Activated CD8-positive, alpha-beta memory T cell treated with anti-CD3 and anti-CD28 coated beads for 4 hours (primary cell): ENCODE data around the gene TTC21A.
A peak's percentile ranks its signal among the peaks of the same experiment; 100 is the strongest.

ENCODE experiments used
- DNase-seq, 2 donors: peaks; one replicate each; pipeline ENCODE4 v3.0.0-alpha.2; 2020; ENCODE audit warnings: low read depth in 2 of 2

The TTC21A gene

GRCh38 chr3:39136533-39137434, 29.3 kb downstream of the TTC21A start:
- DNase-seq, result no peak

GRCh38 chr3:39137435-39137936, 30.0 kb downstream of the TTC21A start:
- DNase-seq, result no peak

- no peak for DNase-seq
Observed at GRCh38 chr3:39137991-39138803, 30.7 kb downstream of the TTC21A start.

GRCh38 chr3:39138804-39139415, 31.4 kb downstream of the TTC21A start:
- DNase-seq, result no peak

GRCh38 chr3:39139442-39139841, 32.0 kb downstream of the TTC21A start:
- no peak for DNase-seq

- DNase-seq, result no peak
Observed at GRCh38 chr3:39140341-39140971, 33.0 kb downstream of the TTC21A start.

- DNase-seq, result no peak
Observed at GRCh38 chr3:39141171-39141995, 33.9 kb downstream of the TTC21A start.

GRCh38 chr3:39142067-39142466, 34.6 kb downstream of the TTC21A start:
- DNase-seq, result no peak

GRCh38 chr3:39143051-39143885, 35.8 kb downstream of the TTC21A start:
- no peak for DNase-seq

- DNase-seq, result no peak
Observed at GRCh38 chr3:39144095-39144747, 36.7 kb downstream of the TTC21A start.

- DNase-seq, result no peak
Observed at GRCh38 chr3:39144748-39145380, 37.4 kb downstream of the TTC21A start.

- no peak for DNase-seq
Observed at GRCh38 chr3:39146083-39146501, 38.6 kb downstream of the TTC21A start.

- DNase-seq, result peak; percentile 62 to 64
Observed at GRCh38 chr3:39146611-39147591, 39.4 kb downstream of the TTC21A start.

- DNase-seq, result no peak
Observed at GRCh38 chr3:39147711-39148434, 40.4 kb downstream of the TTC21A start.

GRCh38 chr3:39148435-39149058, 41.1 kb downstream of the TTC21A start:
- no peak for DNase-seq

GRCh38 chr3:39149059-39149455, 41.6 kb downstream of the TTC21A start:
- DNase-seq, result no peak
